Effector CD4-positive, alpha-beta T cell (primary cell): ENCODE measurements around the gene IYD.
"Not testable (repeated sequence)": the region's sequence is repeated elsewhere in the genome, so short reads cannot be mapped to it uniquely, and the experiment has no call there.

ENCODE experiments used
- DNase-seq: peaks from one replicate; pipeline ENCODE4 v3.0.0-alpha.2; 2020

Gene IYD

DNA sequence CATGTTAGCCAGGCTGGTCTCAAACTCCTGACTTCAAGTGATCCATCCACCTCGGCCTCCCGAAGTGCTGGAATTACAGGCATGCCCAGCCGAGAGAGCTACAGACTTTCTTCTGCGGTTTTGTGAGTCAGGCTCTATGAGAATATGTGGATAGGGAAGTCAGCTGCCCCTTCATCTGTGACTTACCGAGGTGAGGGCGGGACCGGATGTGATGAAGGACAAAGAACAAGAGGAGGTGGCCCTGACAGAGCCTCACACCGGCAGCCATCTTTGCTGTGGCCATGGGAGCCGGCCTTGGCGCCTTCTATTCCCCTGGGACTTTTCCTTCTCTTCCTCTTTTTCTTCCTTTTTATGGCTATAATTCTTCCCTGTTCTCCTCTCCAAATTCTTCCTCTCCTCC lies 67.0 kb downstream of the IYD start:
- no peak for DNase-seq

DNA sequence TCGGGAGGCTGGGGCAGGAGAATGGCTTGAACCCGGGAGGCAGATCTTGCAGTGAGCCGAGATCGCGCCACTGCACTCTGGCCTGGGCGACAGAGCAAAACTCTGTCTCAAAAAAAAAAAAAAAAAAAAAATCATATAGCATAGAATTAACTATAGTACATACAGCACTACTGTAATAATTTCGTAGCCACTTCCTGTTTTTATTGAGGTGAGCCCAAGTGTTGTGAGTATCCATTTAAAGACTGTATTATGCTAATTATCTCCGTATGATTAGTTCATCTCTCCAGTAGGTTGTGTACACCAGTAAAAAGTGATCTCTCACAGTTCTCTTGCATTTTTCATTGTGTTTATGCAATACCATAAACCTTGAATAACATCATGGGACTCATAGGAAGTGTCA lies 70.6 kb downstream of the IYD start:
- no peak for DNase-seq

DNA sequence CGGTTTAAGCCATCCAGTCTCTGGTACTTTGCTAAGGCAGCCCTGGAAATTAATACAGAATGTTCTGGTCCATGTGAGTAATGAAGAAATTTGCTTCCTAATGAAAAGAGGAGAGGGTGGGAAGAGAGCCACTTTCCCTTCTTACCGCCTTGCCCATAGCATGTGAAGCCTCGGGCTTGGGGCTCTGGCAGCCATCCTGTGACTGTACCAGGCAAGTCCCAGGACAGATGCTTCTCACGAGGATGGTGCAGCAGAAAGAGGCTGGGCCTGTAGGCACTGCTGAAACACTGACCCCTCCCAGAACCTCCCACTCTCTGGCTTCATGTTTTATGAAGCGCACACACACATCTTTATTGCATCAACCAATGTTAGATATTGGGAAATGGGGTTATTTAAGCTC lies 74.8 kb downstream of the IYD start:
- no peak for DNase-seq

DNA sequence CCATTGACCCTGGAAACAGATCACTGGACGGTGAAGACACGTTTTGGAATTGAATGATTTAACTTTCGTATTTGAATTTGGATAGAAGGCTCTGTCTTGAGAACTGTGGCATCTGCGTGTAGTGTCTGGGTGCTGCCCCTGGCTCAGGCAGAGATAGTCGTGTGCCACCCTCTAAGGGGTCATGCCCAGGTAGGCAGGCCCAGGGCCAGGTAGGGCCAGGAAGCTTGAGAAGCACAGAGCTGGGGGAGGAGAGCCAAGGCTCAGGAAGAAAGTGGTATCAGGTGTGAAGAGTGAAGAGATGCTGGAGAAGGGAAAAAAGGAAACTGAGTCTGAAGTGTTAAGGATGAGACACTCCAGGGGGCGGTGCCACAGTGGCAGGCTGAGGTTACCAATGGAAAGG lies 75.5 kb downstream of the IYD start:
- DNase-seq, result no peak

DNA sequence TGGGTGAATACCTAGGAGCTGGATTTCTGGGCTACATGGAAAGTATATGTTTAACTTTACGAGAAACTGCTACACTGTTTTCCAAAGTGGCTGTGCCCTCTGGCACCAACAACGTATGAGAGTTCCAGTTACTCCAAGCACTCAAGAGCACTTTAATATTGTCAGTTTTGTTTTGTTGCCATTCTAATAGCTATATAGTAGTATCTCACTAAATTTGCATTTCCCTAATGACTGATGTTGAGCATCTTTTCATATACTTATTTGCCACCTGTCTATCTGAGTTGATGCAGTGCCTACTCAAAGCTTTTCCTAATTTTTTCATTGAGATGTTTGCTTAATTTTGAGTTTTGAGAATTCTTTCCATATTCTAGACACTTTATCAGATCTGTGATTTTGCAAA lies 76.7 kb downstream of the IYD start:
- DNase-seq, result no peak

DNA sequence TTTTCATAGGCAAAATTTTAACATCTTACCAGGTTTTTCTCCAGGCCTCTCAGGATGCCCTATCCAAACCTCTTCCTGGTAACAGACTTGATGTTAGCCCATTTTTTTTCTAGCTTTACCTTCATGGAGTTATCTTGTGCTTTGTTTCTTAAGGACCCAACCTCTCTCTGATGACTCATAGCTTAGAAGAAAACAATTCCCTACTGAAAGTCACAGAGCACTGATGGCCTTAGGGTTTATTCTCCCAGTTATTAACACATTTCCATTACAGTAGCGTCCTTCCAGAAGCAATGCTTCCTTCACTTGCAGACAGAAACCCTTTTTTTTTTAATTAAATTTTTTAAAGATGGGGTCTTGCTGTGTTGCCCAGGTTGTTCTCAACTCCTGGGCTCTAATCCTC lies 79.4 kb downstream of the IYD start:
- no peak for DNase-seq

DNA sequence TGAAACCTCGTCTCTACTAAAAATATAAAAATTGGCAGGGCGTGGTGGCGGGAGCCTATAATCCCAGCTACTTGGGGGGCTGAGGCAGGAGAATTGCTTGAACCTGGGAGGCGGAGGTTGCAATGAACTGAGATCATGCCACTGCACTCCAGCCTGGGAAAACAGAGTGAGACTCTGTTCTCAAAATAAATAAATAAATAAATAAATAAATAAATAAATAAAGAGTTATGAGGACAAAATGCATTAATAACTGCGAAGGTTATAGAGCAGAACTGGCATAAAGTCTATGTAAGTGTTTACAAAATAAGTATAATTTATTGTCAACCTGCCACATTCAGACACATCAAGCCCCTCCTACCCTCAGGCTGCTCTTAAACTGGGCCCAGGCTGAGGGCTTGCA lies 80.2 kb downstream of the IYD start:
- DNase-seq, result not testable (repeated sequence)

DNA sequence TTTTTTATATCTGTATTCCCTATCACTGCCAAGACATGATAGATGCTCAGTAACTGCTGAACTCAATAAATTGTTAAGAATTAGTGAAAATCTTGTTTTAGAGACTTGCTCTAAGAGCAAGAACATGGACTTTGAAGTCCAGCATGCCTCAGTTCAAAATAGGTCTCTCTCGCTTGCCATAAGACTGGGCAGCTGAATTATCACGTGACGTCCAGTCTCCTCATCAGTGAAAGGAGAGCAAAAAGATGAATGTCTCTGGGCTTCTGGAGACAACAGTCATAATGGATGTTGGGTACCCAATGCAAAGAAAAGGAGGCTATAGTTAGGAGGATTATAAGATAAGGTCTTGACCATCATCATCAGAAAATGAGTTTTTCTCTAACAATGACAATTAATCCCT lies 82.1 kb downstream of the IYD start:
- DNase-seq, result no peak

DNA sequence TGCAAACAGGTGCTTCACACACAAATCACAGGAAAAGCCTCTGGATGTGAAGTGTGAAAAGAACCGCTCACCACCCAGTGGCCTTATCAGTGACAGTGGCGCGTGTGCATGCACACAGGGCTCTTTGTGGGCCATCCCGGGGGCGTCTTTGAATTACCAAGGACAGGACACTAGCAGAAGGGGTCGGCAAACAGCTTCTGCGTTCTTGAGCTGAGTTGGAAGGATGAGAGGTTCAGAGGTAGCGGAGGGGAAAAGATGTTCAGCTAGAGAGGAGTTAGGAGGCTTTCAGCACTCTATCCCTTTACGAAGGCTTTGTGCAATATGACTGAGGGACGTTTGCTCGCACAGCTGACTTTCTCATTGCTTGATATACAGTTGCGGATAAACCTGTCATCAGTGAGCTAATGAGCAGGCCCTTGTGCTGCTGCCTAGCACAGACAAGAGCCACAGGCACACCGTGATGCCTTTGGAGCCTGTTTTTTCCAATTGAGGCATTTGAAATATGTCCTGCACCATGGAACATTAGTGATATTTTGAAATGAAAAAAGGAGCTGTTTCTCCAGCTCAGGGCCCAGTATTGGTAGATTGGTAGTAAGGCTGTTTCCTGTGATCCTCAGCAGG lies 83.1 kb downstream of the IYD start:
- no peak for DNase-seq

DNA sequence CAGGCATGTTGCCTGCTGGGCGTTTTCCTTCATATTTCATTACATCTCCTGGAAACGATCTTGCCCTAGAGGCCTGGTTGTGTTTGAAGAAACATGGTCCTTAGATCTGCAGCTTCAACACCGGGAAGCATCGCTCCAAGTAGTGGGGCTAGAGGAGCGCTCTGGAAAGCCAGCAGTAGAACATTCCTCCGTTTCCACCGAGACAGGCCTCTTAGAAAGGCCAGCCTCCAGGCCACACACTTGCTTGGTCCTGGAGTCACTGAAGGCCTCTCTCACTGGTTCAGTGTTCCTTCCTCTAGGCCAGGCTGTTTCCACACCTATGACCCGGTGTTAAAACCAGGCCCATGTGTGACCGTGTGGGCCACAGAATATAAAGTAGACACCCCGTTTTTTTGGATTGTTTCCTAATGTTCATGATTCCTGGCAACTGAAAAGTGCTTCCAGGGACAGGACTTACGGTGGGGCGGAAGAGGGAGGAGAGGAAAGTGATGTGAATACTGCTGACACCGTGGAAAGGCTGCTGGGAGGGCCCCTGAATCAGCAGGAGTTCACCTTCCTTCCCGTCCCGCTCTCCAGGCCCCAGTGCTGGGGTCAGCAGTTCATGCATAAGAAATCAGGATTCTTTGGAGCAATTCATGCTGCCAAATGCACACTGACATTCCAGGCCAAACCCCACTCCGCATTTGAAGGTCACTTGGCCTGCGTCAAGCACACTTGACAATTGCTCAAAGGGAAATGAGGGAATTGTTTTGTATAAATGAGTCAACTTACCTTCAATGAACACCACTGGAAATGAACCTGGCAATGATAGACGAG lies 83.8 kb downstream of the IYD start:
- no peak for DNase-seq

DNA sequence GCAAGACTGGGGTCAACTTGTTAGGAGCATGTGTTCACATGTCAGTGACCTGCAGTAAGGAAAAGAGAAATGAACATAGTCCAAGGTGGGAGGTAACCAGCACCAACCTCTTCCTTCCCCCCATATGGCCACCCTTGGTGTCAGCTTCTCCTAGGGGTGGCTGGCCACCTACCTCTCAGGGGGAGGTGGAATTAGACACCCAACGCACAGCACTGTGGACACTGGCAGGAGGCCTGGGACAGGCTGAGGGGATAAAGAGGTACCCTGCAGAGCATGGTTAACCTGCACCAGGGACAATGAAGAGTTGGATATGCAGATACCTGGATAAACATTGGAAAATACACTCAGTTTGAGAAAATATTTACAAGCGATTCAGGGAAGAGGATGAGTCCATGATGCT lies 84.5 kb downstream of the IYD start:
- DNase-seq, result no peak
